Kidney epithelial cell (primary cell): ENCODE data around the gene ST8SIA5. TPM values are rescaled to one million over a fixed set of nuclear protein-coding genes. Genes with fewer than 3 reads are reported as not detected.

Experiments used
- DNase-seq: peaks from one replicate; pipeline ENCODE4 v3.0.0-alpha.2; 2010; ENCODE audit warnings: low read depth
- H3K27me3 ChIP-seq: 2 replicates; pipeline ENCODE4 v1.6.0; 2011; ENCODE audit warnings: low read length; ENCODE audit not compliant: control insufficient read depth, insufficient read depth
- H3K36me3 ChIP-seq: 2 replicates; pipeline ENCODE4 v1.5.1; 2011; ENCODE audit warnings: low read length; ENCODE audit not compliant: control insufficient read depth, insufficient read depth
- H3K4me3 ChIP-seq: 2 replicates; pipeline ENCODE4 v1.5.1; 2011; ENCODE audit warnings: low read depth, mild to moderate bottlenecking, control low read depth, low read length
- total RNA-seq: library from RNA; depleted of rRNA; stranded (reverse); fragments of >200 nt; gene quantifications from 2 replicates; pipeline ENCODE4 v1.2.3, GENCODE V29; 2015
- TF ChIP-seq, protein P1 (sequence below): IDR thresholded peaks from 2 replicates; pipeline ENCODE4 v1.5.1; 2011; ENCODE audit warnings: mild to moderate bottlenecking, moderate library complexity, low read length, control low read depth, inconsistent platforms; ENCODE audit not compliant: insufficient read depth, poor library complexity, severe bottlenecking

Gene ST8SIA5
- total RNA-seq, 1 donor from 2014 or later = under 0.01 TPM

DNA sequence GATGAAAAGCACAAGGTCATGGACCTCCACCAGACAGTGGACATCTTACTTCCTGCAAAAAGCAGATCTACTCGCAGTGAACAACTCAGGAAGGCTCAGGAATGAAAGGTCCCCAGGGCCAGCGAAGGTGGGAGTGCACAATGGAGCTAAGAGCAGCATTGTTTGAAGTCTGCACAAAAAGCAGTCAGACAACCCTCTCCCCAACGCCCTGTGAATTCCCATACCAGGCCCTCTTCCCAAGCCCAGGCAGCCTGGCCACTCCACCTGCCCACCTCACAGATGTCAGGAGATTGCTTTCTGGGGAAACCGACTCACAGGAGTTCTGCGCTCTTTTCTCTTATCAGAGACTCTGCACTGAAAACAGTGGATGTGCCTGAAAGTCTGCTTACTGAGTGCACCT, 34.8 kb downstream of the ST8SIA5 start:
- Histone ChIP-seq H3K4me3 (no peak overlapping the region), H3K36me3 (no peaks in the 10 kb centered on the region), H3K27me3 (no peaks in the 10 kb centered on the region)
- TF ChIP-seq, protein P1, sequence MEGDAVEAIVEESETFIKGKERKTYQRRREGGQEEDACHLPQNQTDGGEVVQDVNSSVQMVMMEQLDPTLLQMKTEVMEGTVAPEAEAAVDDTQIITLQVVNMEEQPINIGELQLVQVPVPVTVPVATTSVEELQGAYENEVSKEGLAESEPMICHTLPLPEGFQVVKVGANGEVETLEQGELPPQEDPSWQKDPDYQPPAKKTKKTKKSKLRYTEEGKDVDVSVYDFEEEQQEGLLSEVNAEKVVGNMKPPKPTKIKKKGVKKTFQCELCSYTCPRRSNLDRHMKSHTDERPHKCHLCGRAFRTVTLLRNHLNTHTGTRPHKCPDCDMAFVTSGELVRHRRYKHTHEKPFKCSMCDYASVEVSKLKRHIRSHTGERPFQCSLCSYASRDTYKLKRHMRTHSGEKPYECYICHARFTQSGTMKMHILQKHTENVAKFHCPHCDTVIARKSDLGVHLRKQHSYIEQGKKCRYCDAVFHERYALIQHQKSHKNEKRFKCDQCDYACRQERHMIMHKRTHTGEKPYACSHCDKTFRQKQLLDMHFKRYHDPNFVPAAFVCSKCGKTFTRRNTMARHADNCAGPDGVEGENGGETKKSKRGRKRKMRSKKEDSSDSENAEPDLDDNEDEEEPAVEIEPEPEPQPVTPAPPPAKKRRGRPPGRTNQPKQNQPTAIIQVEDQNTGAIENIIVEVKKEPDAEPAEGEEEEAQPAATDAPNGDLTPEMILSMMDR = no peak
- no peak for DNase-seq

DNA sequence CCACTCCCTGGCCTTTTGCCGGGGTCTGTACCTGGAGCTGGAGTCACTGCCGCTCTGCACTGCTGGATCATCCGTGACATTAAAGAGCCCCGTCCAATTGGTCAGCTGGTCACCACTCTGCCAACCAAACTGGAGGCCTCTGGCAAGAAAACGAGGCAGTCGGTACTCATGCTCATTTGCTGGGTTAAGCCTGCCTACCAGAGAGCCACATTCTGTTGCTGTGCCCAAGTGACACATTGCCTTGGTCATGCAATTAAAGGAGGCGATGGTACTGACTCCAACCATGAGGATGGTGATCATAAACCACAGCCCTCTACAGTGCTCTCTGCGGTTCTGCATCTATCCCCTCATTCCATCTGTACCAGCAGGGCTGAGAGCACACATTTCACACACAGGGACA, 35.5 kb downstream of the ST8SIA5 start:
- TF ChIP-seq, protein P1 = no peak
- H3K36me3 ChIP-seq = no peaks in the 10 kb centered on the region
- H3K27me3 ChIP-seq = no peaks in the 10 kb centered on the region
- DNase-seq = no peak
- H3K4me3 ChIP-seq = no peak overlapping the region

DNA sequence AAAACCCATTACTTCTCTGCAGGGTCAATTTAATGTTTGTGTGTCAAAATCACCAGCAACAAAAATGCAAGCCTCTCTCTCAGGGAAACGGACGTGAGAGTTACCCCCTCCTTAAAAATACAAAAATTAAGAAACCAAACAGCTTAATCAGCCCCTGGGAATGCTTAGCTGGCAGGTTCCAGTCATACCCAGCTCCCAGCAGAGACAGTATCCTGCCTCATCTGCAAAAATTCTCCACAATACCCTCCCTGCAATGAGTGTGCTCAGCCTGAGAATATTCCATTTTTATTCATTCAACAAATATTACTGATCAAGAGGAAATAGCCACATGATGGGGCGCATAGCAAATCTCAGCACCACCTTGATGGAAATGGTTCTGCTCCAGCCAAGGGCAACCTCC, 36.3 kb downstream of the ST8SIA5 start:
- no peak overlapping the region for H3K4me3 ChIP-seq
- no peak for DNase-seq
- no peaks in the 10 kb centered on the region for H3K27me3 ChIP-seq
- TF ChIP-seq, protein P1 = no peak
- no peaks in the 10 kb centered on the region for H3K36me3 ChIP-seq

DNA sequence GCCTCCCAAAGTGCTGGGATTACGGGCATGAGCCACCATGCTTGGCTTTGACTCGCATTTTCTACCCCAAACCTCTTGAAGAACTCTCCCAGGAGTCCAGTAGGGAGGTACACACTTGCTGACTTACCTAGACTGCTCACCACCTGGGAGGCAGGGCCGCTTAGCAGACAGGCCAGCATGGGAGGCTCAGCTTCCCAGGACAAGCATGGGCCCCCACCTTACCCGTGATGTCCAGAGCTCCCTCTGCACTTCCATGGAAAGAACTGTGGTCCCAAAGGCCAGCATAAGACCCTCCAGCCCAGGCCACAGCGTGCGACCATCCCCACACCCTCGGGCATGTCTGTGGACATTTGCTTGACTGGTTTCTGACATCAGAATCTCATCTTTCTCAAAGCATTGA, 36.8 kb downstream of the ST8SIA5 start:
- Histone ChIP-seq H3K36me3 (no peaks in the 10 kb centered on the region), H3K4me3 (no peak overlapping the region), H3K27me3 (no peaks in the 10 kb centered on the region)
- TF ChIP-seq, protein P1 = no peak
- DNase-seq = no peak

DNA sequence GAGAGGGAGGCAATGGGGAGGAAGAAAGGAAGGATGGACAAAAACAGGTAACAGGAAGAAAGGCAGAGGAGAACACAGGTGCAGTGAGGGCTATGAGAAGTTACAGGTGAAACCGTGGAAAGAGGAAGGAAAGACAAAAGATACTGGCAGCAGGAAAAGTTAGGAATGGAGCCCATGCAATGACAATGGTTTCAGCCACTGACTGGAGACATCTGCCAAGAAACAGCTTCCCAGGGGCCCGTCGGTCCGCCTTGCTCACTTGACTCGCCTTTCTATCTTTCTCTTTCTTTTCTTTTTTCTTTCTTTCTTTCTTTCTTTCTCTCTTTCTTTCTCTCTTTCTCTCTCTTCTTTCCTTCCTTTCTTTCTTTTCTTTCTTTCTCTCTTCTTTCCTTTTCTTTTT, 37.5 kb downstream of the ST8SIA5 start:
- TF ChIP-seq, protein P1 = no peak
- no peak overlapping the region for H3K4me3 ChIP-seq
- no peaks in the 10 kb centered on the region for H3K27me3 ChIP-seq
- H3K36me3 ChIP-seq = no peaks in the 10 kb centered on the region
- no peak for DNase-seq

DNA sequence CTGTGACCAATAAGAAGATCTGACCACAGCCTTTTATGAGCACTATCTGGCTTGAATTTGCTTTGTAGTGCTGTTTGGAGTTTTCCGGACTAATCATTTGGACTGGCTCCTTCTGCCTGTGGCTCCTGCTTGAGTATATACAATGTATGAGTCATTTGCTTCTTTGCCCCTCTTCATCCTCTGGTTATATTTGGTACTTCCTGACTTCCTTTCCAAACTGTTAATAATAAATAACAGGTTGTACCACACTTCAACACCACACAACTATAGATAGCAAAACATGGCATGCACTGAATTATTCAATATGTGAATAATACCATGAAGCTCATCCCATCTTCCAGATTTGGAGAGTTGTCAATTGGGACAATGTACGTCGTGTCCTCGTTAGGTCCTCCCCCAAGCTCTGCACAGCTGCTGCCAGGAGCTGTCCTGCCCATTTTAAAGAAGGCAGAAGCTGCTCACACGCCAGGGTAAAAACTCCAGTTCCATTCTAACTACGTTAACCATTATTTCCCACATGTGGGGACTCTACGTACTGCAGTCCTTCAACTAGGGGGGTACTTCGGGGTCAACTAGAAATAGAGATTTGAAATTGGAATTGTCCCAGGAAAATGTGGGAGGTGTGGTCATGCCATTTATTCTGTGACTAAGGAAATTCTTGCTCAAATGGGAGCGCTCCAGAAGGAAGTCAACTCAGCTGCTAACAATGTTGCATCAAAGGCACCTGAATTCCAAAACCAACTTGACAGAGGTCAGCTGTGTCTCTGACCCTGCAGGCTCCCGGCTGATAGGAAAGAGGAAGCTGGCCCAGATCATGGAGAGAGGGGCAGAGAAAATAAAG, 38.1 kb downstream of the ST8SIA5 start:
- TF ChIP-seq, protein P1 = no peak
- no peak overlapping the region for H3K4me3 ChIP-seq
- H3K36me3 ChIP-seq = no peaks in the 10 kb centered on the region
- H3K27me3 ChIP-seq = no peaks in the 10 kb centered on the region
- peak; percentile 48 for DNase-seq
